Fibroblast of villous mesenchyme (primary cell): ENCODE results near the gene SHISA7. TPM values are rescaled to one million over a fixed set of nuclear protein-coding genes. Genes with fewer than 3 reads are reported as not detected.
A peak's percentile ranks its signal among the peaks of the same experiment; 100 is the strongest.

ENCODE experiments used
- DNase-seq: peaks from one replicate; pipeline ENCODE4 v3.0.0-alpha.2; 2010; ENCODE audit warnings: low read depth
- H3K4me3 ChIP-seq: 2 replicates; pipeline ENCODE4 v1.5.1; 2011; ENCODE audit warnings: low read depth, mild to moderate bottlenecking, low read length
- total RNA-seq: library from RNA; depleted of rRNA; stranded (reverse); fragments of >200 nt; gene quantifications from 2 replicates; pipeline ENCODE4 v1.2.3, GENCODE V29; 2012
- TF ChIP-seq, protein P1 (sequence below): IDR thresholded peaks from 2 replicates; pipeline ENCODE4 v1.5.1; 2012; ENCODE audit warnings: low read depth, mild to moderate bottlenecking, low read length; ENCODE audit not compliant: insufficient read depth

Gene SHISA7
- total RNA-seq, 1 donor: not detected

DNA sequence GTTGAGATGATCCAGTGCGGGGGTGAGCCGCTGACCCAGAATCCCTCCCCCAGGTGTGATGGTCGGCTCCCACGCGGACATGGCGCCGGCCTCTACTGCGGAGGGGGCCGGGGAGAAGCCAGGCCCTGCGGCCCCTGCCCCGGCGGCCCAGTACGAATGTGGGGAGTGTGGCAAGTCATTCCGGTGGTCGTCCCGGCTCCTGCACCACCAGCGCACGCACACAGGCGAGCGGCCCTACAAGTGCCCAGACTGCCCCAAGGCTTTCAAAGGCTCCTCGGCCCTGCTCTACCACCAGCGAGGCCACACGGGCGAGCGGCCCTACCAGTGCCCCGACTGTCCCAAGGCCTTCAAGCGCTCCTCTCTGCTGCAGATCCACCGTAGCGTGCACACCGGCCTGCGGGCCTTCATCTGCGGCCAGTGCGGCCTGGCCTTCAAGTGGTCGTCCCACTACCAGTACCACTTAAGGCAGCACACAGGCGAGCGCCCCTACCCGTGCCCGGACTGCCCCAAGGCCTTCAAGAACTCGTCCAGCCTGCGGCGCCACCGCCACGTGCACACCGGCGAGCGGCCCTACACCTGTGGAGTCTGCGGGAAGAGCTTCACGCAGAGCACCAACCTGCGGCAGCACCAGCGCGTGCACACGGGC lies 38.2 kb upstream of the SHISA7 start:
- DNase-seq: no peak
- H3K4me3 ChIP-seq: no peak overlapping the region
- TF ChIP-seq, protein P1, sequence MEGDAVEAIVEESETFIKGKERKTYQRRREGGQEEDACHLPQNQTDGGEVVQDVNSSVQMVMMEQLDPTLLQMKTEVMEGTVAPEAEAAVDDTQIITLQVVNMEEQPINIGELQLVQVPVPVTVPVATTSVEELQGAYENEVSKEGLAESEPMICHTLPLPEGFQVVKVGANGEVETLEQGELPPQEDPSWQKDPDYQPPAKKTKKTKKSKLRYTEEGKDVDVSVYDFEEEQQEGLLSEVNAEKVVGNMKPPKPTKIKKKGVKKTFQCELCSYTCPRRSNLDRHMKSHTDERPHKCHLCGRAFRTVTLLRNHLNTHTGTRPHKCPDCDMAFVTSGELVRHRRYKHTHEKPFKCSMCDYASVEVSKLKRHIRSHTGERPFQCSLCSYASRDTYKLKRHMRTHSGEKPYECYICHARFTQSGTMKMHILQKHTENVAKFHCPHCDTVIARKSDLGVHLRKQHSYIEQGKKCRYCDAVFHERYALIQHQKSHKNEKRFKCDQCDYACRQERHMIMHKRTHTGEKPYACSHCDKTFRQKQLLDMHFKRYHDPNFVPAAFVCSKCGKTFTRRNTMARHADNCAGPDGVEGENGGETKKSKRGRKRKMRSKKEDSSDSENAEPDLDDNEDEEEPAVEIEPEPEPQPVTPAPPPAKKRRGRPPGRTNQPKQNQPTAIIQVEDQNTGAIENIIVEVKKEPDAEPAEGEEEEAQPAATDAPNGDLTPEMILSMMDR: no peak

DNA sequence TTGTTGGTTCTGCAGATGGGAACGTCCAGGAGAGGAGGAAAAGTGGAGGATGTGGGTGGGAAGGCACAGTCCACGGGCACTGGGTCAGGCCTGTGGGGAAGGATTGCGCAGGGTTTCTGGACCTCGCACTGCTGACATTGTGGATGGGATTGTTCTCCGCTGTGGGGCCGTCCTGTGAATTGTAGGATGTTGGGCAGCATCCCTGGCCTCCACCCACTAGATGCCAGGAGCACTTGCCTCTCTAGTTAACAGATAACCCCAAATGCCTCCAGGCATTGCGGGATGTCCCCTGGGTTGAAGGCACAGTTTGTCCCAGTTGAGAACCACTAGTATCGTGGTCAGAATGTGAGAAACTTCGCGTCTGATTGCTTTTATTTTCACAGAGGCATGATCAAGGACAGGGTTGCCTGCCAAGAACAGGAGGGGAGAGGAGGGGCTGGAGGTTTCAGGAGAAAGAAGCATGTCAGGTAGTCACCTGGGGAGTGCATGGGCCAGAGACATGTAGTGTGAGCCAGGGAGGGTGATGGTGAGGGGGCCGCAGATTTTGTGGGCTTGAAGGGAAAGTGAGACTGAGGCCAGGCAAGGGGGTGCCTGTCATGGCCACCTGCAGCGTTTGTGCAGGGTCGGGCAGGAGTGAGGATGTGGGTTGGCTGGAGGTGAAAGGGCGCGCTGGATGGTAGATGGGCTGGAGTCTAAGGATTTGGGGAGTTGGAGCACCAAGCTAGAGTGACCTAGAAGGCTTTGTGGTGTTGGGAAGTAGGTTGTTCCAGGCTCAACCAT lies 36.5 kb upstream of the SHISA7 start:
- no peak overlapping the region for H3K4me3 ChIP-seq
- no peak for DNase-seq
- TF ChIP-seq, protein P1: no peak

DNA sequence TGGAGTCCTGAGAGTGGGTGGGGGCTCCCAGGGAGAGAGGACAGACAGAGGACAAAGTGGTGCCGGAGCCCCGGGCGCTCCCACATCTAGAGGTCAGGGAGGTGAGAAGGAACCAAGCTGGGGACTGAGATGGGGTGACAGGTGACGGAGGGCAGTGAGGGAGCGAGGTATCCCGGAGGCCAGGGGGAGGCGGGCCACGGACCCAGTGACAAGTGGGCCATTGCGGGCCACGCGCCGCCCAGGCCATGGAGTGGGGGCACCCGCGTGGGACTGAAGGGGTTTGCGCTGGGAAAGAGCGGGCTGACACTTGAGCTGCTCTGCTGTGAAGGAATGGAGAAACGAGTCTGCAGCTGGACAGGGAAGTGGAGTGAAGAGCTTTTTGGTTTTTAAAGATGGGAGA lies 35.9 kb upstream of the SHISA7 start:
- DNase-seq: no peak
- TF ChIP-seq, protein P1: no peak
- H3K4me3 ChIP-seq: no peak overlapping the region

DNA sequence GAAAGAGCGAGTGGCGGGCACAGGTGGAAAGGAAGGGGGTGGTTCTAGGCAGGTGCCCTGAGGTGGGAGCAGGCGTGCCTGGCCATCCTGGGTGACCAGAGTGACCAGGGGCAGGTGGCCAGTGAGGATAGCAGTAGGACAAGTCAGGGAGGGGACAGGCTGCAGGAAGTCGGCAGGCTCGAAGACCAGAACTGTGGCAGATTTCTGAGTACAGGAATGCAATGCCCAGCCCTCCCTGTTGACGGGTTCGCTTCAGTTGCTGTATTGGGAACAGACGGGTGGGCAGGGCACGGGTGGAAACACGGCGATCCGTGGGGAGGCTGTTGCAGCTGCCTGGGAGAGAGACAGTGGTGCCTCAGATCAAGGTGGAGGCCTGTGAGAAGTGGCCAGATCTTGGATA lies 35.3 kb upstream of the SHISA7 start:
- H3K4me3 ChIP-seq: no peak overlapping the region

DNA sequence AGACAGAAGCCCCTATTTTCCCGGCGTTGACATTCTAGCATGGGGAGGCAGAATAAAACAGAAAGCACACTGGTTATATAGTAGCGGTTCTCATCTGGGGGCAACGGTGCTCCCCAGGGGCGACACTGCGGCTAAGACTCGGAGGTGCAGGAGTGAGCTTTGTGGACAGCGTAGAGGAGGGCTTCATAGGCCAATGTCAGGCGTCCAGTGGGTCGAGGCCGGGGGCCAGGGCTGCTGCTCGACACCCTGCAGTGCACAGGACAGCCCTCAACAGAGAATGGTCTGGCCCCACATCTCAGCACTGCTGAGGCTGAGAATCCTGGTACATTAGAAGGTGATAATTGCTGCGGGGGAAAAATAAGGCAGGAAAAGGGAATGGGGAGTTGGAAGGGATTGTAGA lies 34.8 kb upstream of the SHISA7 start:
- DNase-seq: no peak
- TF ChIP-seq, protein P1: no peak
- peak overlapping the region; percentile 62 for H3K4me3 ChIP-seq

More for the DNA sequence above, 35.3 kb upstream of the SHISA7 start:
- no peak for DNase-seq
- TF ChIP-seq, protein P1: no peak

DNA sequence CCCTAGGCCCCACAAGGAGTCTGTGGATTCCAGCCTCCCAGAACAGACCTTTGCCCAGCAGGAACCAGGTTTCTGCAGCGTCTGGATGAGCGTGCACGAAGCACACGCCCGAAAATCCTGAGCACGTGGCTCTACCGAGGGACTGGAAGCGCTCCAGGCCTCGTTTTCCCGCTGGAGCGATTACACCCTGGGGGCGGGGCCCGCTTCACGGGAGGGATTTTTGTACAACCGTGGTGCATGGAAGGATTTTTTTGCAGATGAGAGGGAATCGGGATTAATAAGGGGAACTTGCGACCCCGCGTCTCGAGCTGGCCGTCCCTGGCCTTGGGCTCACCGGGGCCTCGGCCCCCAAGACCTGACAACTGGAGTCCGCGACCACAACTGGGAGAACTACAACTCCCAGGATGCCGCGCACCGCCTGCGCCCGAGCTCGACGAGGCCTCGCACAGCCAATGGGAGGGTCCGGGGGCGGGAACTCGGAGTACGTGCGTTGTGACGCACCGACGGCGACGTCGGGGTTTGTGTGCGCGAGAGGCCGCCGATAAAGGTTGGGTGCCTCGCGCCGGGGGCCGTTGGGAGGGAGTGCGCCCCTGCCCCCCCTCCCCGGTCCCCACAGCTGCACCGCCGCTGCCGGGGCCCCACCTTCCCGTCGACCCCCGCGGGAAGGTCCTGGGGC lies 33.1 kb upstream of the SHISA7 start, which contains the start of gene ZNF628:
Gene ZNF628, plus strand, starts transcription at position 518 of the 676 bp plus-strand sequence. CDS start 3,294 bp downstream, outside the sequence.
- peak within 1 kb of the TSS; percentile 62 for H3K4me3 ChIP-seq
- peak; percentile 98 for DNase-seq
- TF ChIP-seq, protein P1: no peak
